GM04503 (cell line): ENCODE measurements around the gene PABPC1L.
"Not testable (repeated sequence)": the region's sequence is repeated elsewhere in the genome, so short reads cannot be mapped to it uniquely, and the experiment has no call there.

Source experiments
- DNase-seq: peaks from one replicate; pipeline ENCODE4 v3.0.0-alpha.2; 2012; ENCODE audit warnings: low read depth

PABPC1L gene

GRCh38 chr20:44909872-44910689, at the start of gene PABPC1L:
TSS of gene PABPC1L (plus strand) at chr20:44910060. CDS start at chr20:44910144, 84 bp downstream.
- no peak for DNase-seq

GRCh38 chr20:44861531-44862006, 48.3 kb upstream of the PABPC1L start:
- DNase-seq: peak; percentile 93

- DNase-seq: no peak
Observed at GRCh38 chr20:44862286-44862685, 47.6 kb upstream of the PABPC1L start.

DNA sequence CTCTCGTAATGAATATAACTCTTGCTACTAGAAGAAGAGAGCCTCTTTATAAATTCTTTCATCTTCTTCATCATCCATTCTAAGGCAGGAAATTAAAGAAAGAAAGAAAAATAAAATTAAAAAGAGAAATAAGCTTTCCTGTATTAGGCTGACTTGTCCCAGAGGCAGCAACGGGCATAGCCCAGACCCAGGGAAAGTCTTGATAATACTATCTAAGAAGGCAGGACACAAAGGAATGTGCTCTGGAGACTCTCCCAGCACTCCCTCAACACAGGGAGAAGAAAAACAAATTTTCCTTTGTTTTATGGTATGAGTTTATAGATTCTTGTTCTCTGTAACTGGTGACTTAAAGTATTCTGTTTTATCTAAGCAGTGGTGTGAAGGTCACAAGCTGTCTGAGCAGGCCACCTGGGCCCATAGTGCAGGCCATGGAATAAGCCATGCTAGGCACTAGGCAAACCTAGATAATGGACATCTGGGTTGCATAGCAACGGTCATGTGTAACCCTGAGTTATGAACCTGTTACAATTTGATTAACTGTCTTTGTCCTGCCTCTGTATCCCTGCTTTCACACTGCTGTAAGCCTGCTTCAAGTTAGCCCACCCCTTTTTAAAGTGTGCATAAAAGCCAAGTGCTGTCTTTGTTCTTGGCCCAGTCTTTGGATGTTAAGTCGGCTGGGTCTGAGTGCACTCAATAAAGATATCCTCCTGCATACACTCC, 46.3 kb upstream of the PABPC1L start:
- DNase-seq: not testable (repeated sequence)

GRCh38 chr20:44864493-44864892, 45.4 kb upstream of the PABPC1L start:
- DNase-seq: not testable (repeated sequence)

DNA sequence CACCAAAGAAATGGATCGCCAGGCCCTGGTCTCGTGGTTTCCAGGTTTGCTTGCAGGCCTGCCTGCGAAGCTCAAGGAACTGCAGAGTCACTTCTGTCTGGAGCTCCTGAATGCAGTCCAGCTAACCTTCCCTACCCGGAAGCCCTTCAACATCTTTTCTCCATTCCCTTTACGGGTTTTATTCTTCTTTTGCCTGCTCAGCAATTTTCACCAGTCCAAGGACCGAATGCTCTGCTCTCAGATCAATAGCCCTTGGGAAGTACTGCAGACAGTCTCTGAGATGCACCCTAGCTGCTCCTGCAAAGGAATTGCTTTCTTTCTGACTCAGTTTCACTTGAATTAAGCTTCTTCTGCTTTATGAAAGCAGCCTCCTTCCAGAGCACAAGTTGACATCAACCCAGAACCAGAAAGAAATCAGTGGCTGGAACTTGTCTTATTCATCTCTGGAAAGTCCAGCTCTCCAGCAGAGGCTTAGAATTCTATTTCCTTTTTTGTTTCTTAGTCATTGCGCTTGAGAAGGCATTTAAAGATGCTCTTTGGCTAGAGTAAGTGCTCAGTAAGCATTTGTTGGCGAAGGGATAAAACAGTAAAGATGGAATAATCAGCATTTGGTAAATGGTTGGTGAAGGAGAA, 43.0 kb upstream of the PABPC1L start:
- DNase-seq: no peak

GRCh38 chr20:44869471-44869870, 40.4 kb upstream of the PABPC1L start:
- no peak for DNase-seq

DNA sequence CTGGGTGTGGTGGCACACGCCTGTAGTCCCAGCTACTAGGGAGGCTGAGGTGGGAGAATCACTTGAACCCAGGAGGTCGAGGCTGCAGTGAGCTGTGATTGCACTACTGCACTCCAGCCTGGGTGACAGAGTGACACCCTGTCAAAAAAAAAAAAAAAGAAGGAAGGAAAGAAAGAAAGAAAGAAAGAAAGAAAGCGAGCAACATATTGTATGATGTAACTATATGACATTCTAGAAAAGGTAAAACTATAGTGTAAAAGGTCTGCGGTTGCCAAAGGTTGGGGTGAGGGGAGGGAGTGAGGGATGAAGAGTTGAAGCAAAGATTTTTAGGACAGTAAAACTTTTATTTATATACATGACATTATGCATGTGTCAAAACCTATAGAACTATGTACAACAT, 27.5 kb upstream of the PABPC1L start:
- DNase-seq: not testable (repeated sequence)

- DNase-seq: no peak
Observed at GRCh38 chr20:44883214-44883902, 26.5 kb upstream of the PABPC1L start.

DNA sequence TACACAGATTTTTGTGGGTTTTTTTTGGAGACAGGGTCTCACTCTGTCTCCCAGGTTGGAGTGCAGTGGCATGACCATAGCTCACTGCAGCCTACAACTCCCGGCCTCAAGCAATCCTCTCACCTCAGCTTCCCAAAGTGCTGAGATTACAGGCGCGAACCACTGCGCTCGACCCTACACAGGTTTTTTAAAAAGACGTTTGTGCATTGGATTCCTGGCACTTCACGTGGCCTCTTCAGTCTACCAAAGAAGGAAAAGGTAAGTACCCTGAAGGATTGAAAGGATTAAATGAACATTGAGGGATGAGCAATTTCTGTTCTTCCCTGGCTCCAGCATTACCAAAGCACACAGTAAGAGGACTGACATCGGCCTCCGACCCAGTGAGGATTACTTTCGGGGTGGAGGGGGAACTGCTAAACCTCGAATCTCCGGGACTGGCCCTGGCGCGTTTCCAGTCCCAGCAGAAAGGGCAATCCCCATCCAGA, 24.9 kb upstream of the PABPC1L start:
- DNase-seq: no peak

DNA sequence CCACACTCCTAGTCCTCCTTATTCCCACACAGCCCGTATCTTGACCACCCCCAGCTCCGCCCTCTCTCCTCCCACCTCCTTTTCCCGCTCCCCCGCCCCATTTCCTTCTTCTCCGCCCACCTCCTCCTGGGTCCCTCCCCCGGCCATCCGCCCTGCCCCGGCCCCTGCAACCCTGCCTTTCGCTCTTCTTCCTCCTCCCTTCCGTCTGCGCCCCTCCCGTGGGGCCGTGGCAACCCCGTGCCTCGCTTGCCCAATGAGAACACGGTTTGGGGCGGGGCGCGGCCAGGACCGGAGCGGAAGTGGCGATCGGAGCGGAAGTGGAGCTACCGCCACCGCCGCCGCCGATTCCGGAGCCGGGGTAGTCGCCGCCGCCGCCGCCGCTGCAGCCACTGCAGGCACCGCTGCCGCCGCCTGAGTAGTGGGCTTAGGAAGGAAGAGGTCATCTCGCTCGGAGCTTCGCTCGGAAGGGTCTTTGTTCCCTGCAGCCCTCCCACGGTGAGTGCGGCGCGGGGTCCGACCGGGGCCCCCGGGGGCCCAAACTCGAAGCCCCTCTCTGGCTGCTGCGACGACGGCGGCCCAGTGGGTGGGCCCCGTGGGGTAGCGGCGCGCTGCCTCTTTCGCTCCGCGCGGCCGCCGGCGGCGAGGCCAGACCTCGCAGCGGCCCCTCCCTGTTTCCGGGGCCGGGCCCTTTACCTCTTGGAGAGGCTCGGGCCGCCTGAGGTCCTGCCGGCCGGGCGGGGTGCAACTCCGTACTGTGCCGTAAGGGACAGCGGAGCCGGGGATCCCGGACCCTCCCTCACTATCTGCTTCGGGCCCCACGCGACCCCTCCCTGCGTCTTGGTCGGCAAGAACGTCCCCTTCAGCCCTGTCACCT, 24.2 kb upstream of the PABPC1L start, which contains the start of gene YWHAB:
Gene YWHAB (plus strand): TSS at position 314 of the 874 bp plus-strand sequence. CDS start 15,829 bp downstream, outside the sequence.
- peak; percentile 79 for DNase-seq

- DNase-seq: no peak
Observed at GRCh38 chr20:44886266-44886651, 23.6 kb upstream of the PABPC1L start.

GRCh38 chr20:44886828-44887227, 23.0 kb upstream of the PABPC1L start:
- no peak for DNase-seq

GRCh38 chr20:44887466-44887865, 22.4 kb upstream of the PABPC1L start:
- DNase-seq: no peak

DNA sequence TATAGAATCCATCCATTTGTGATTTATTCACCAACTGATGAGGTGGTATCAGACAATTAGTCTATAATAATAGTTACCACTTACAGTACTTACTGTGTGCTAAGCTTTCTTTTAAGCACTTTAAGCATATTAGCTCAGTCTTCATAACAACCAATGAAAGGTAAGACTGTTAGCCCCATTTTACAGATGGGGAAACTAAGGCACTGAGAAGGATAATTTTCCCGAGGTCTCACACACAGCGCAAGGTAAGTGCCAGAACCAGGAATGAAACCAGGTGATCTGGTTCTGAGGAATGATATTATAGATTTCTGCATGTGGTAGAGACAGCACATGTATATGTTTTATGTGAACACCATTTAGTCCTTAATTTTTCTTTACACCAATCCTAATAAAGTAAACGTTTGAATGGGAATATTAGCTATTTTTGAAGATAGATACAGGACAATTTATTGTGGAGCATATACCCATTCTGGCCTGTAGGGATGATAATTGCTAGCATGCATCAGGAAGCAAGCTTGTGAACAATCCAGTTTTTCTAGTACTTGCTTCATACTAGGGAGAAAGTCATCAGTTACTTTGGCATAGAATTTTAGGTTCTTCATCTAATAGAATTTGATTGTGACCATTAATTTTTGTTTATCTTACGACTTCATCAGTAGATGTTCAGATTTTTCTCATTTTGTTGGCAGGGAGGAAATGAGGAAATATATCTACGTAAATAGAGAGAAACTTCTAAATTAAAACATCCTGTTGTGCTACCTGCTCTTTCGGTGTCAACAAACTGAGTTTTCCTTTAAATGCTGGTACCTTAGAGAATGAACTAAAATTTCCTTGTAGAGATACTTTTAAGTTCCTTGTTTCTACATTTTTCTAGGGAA, 21.4 kb upstream of the PABPC1L start:
- DNase-seq: no peak

GRCh38 chr20:44891826-44892225, 18.0 kb upstream of the PABPC1L start:
- DNase-seq: no peak

DNA sequence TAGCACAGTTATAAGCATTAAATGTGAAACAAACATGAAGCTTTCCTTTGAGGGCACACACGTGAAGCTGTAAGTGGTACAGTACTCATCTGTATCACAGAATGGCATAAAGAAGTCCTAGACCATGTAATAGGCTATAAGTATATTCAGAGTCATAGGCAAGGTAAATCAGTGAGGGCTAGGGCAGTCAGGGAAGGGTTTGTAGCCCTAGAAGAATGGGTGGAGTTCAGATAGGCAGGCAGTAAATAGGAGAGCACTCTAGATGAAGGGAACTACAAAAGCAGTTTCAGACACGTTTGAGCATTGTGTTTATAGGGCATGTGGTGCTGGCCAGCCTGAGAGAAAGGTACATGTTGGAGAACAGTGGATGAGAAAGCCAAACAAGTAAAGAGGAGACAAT, 14.9 kb upstream of the PABPC1L start:
- no peak for DNase-seq

DNA sequence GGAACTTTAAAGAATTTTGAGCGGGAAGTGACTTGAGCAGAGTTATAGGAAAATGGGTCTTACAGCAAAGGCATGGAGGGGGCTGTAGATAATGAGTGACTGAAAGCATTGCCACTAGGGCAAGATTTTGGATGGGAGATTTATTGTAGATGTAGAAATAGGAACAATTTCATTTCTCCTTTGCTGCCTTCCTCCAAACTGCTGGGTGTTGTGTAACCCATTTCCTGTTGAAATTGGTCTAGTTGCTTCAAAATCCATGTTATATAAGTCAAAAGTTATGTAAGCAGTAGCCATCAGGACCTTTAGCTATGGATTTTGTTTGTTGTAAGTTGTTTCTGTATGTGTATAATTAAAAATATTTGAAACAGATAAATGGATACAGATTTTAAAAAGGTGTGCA, 13.3 kb upstream of the PABPC1L start:
- DNase-seq: no peak

DNA sequence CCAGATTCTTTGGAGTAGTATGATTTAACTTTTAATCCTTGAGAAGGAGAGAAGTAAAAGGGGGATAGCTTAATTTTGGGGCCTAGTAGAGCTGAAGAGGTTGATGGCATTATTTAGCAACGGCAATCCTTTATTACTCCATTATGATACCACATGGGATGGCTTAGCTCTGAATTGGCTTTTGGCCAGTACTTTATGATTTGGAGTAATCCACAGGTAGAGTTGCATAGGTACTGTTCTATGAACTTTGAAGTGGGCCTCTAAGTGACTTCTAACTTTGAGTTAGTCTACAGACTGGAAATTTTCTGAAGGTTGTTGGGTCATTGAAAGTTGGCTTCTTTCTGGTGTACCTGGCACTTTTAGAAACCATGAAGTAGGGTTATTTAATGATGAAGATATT, 12.7 kb upstream of the PABPC1L start:
- DNase-seq: no peak
